HepG2 (cell line): ENCODE data around the gene MEX3A. TPM values are rescaled to one million over a fixed set of nuclear protein-coding genes. Genes with fewer than 3 reads are reported as not detected.

Experiments
- ARNTL ChIP-seq: sonication (generic); formaldehyde crosslinking; IDR thresholded peaks from 2 replicates; pipeline ENCODE4 v1.4.0; 2020; ENCODE audit warnings: mild to moderate bottlenecking, missing genetic modification reagents
- ETS1 ChIP-seq: sonication (generic); formaldehyde crosslinking; IDR thresholded peaks from 2 replicates; pipeline ENCODE4 v1.4.0; 2020; ENCODE audit warnings: missing genetic modification reagents
- ETV5 ChIP-seq: IDR thresholded peaks from 2 replicates; pipeline ENCODE4 v1.6.1; 2018; ENCODE audit warnings: missing biosample characterization, missing genetic modification reagents, inconsistent platforms, borderline replicate concordance
- FOXA1 ChIP-seq, 2 experiments: fragments of 450-650 bp in 1 of 2; sonication (generic) in 1 of 2; formaldehyde crosslinking in 1 of 2; IDR thresholded peaks; 2 replicates each; pipeline versions ENCODE4 v1.4.0 to v1.6.1; 2016 to 2020; ENCODE audit warnings: missing genetic modification reagents in 1 of 2
- FOXO1 ChIP-seq: sonication (generic); formaldehyde crosslinking; IDR thresholded peaks from 2 replicates; pipeline ENCODE4 v1.4.0; 2020; ENCODE audit warnings: missing genetic modification reagents
- IKZF1 ChIP-seq: fragments of 450-650 bp; IDR thresholded peaks from 2 replicates; pipeline ENCODE4 v1.7.1; 2016
- MAZ ChIP-seq, 2 experiments: sonication (generic) in 1 of 2; formaldehyde crosslinking in 1 of 2; IDR thresholded peaks; 2 replicates each; pipeline versions ENCODE4 v1.5.0 to v1.6.1; 2012 to 2020; ENCODE audit warnings: low read depth in 2 of 2, mild to moderate bottlenecking in 2 of 2, borderline replicate concordance in 1 of 2, improper control_type of control experiment in 1 of 2, low read length in 1 of 2, missing genetic modification reagents in 1 of 2, moderate library complexity in 1 of 2
- MNT ChIP-seq: fragments of 450-650 bp; IDR thresholded peaks from 2 replicates; pipeline ENCODE4 v1.6.1; 2016
- MYC ChIP-seq: sonication (generic); formaldehyde crosslinking; IDR thresholded peaks from 2 replicates; pipeline ENCODE4 v1.9.0; 2021; ENCODE audit warnings: missing genetic modification reagents, borderline replicate concordance
- NCOR1 ChIP-seq: fragments of 200-600 bp; sonication (generic); IDR thresholded peaks from 2 replicates; pipeline ENCODE4 v1.7.0; 2017; ENCODE audit warnings: antibody characterized with exemption, low read length, borderline replicate concordance
- RFX1 ChIP-seq: fragments of 450-650 bp; IDR thresholded peaks from 2 replicates; pipeline ENCODE4 v1.6.1; 2017
- SKIL ChIP-seq: sonication (generic); formaldehyde crosslinking; IDR thresholded peaks from 2 replicates; pipeline ENCODE4 v1.8.0; 2022; ENCODE audit warnings: missing genetic modification reagents, mild to moderate bottlenecking, moderate library complexity, borderline replicate concordance
- TGIF2 ChIP-seq: IDR thresholded peaks from 2 replicates; pipeline ENCODE4 v1.6.1; 2016; ENCODE audit warnings: control low read depth, missing compliant biosample characterization
- ZFP41 ChIP-seq: sonication (generic); formaldehyde crosslinking; IDR thresholded peaks from 2 replicates; pipeline ENCODE4 v1.4.0; 2020; ENCODE audit warnings: mild to moderate bottlenecking, missing genetic modification reagents, borderline replicate concordance
- ZNF605 ChIP-seq: sonication (generic); formaldehyde crosslinking; IDR thresholded peaks from 2 replicates; pipeline ENCODE4 v1.8.0; 2022; ENCODE audit warnings: mild to moderate bottlenecking, missing genetic modification reagents
- ZNF747 ChIP-seq: sonication (generic); formaldehyde crosslinking; IDR thresholded peaks from 2 replicates; pipeline ENCODE4 v1.8.1; 2023; ENCODE audit warnings: missing genetic modification reagents, mild to moderate bottlenecking, borderline replicate concordance
- ZNF768 ChIP-seq: sonication (generic); formaldehyde crosslinking; IDR thresholded peaks from 2 replicates; pipeline ENCODE4 v1.4.0; 2020; ENCODE audit warnings: missing genetic modification reagents
- polyA plus RNA-seq, 8 experiments: library from polyadenylated mRNA; depleted of rRNA in 3 of 8; stranded (reverse) in 7 of 8; unstranded in 1 of 8; fragments of >200 nt; fragmentation: Illumina TruSeq in 4 of 8; extraction: Trizol in 4 of 8; gene quantifications; 2 replicates each; pipeline versions ENCODE4 v1.2.1 to v1.2.3, GENCODE V29; 2011 to 2016; ENCODE audit warnings: low read depth in 4 of 8, missing spikeins in 1 of 8, mixed read lengths in 1 of 8; ENCODE audit not compliant: insufficient read depth in 1 of 8
- total RNA-seq, 5 experiments: library from RNA; depleted of rRNA; stranded (reverse); fragments of >200 nt; fragmentation: Illumina TruSeq; extraction: Trizol; gene quantifications; 2 replicates each; pipeline ENCODE4 v1.2.3, GENCODE V29; 2016; ENCODE audit warnings: low read depth in 1 of 5
- TF ChIP-seq, protein P1 (sequence below): sonication (generic); formaldehyde crosslinking; IDR thresholded peaks from 2 replicates; pipeline ENCODE4 v1.5.0; 2020; ENCODE audit warnings: mild to moderate bottlenecking, missing genetic modification reagents, borderline replicate concordance

MEX3A gene
- total and polyA plus RNA-seq, 2 of the 13 experiments (the other 11 are each of a cell fraction or from before 2014, with no cell fraction given): 7.6 to 9.1 TPM

DNA sequence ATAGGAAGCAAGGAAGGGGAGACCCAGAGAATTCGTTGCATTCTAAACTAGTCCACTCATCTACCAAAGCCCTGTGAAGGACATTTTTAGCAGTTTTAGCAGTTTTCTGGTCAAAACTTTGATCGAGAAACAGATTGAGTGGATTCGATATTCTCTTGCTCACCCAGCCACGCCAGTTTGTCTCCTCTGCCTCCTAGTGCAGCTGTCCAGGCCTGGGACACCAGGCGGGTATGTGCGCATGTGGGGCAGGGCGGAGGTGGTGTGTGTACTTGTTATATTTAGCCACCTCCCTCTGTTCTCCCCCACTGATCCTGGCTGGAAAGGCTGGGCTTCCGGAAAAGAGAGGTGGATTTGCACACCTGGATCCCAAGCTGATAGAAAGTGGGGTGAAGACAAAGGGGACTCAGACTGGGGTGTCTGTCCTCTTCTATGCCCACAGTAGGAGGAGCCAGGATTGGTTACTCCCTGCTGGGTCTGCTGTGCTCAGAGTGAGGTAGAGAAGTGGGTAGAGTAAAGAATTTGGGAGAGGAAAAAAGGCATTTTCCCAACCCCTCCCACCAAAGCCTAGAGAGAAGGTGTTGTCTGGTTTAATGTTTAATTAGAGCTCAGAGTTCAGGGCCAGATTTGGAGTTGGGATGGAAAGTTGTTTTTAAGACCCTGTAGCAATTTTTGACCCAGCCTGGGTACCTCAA, 36.1 kb upstream of the MEX3A start (continued):
- peak; percentile 9; the same call in 1 of the 2 replicates for TF ChIP-seq FOXO1 (CRISPR knock-in tag)
- peak; percentile 55; the same call in 1 of the 2 replicates for TF ChIP-seq ARNTL (CRISPR knock-in tag)
- TF ChIP-seq ZNF605 (CRISPR knock-in tag): peak; percentile 40; the same call in 1 of the 2 replicates
- TF ChIP-seq ETV5: peak; percentile 64; the same call in 1 of the 2 replicates
- peak; percentile 88; the same call in 1 of the 2 replicates for TF ChIP-seq ZNF747
- no peak for TF ChIP-seq ETS1 (CRISPR knock-in tag)
- TF ChIP-seq MAZ (IDR thresholded peaks at IDR 0.05; ENCODE audit: borderline replicate concordance, low read depth, low read length): peak; percentile 35; the same call in 1 of the 2 replicates
- TF ChIP-seq MAZ (CRISPR knock-in tag; IDR thresholded peaks at IDR 0.05; ENCODE audit: low read depth): peak; percentile 71; the same call in 1 of the 2 replicates
- TF ChIP-seq NCOR1: peak; percentile 19; the same call in 1 of the 2 replicates
- peak; percentile 44; the same call in 1 of the 2 replicates for TF ChIP-seq SKIL (CRISPR knock-in tag)
- TF ChIP-seq FOXA1 (IDR thresholded peaks at IDR 0.05): no peak
- TF ChIP-seq FOXA1 (CRISPR knock-in tag; IDR thresholded peaks at IDR 0.05): 0 out of 2 replicates have a peak, but pooled peaks have one; percentile 44
- no peak for TF ChIP-seq ZFP41 (CRISPR knock-in tag)
- no peak for TF ChIP-seq IKZF1
- TF ChIP-seq RFX1: no peak
- peak; percentile 84; the same call in 1 of the 2 replicates for TF ChIP-seq MYC (CRISPR knock-in tag)
- TF ChIP-seq, protein P1, sequence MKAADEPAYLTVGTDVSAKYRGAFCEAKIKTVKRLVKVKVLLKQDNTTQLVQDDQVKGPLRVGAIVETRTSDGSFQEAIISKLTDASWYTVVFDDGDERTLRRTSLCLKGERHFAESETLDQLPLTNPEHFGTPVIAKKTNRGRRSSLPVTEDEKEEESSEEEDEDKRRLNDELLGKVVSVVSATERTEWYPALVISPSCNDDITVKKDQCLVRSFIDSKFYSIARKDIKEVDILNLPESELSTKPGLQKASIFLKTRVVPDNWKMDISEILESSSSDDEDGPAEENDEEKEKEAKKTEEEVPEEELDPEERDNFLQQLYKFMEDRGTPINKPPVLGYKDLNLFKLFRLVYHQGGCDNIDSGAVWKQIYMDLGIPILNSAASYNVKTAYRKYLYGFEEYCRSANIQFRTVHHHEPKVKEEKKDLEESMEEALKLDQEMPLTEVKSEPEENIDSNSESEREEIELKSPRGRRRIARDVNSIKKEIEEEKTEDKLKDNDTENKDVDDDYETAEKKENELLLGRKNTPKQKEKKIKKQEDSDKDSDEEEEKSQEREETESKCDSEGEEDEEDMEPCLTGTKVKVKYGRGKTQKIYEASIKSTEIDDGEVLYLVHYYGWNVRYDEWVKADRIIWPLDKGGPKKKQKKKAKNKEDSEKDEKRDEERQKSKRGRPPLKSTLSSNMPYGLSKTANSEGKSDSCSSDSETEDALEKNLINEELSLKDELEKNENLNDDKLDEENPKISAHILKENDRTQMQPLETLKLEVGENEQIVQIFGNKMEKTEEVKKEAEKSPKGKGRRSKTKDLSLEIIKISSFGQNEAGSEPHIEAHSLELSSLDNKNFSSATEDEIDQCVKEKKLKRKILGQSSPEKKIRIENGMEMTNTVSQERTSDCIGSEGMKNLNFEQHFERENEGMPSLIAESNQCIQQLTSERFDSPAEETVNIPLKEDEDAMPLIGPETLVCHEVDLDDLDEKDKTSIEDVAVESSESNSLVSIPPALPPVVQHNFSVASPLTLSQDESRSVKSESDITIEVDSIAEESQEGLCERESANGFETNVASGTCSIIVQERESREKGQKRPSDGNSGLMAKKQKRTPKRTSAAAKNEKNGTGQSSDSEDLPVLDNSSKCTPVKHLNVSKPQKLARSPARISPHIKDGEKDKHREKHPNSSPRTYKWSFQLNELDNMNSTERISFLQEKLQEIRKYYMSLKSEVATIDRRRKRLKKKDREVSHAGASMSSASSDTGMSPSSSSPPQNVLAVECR (CRISPR knock-in tag): peak; percentile 79
- no peak for TF ChIP-seq MNT
- TF ChIP-seq ZNF768 (CRISPR knock-in tag): peak; percentile 28; the same call in 1 of the 2 replicates
- no peak for TF ChIP-seq TGIF2 (CRISPR knock-in tag)
